Renal cortical epithelial cell (primary cell): Measurements from ENCODE around the gene VPS11. TPM values are rescaled to one million over a fixed set of nuclear protein-coding genes. Genes with fewer than 3 reads are reported as not detected.
"Not testable (repeated sequence)": the region's sequence is repeated elsewhere in the genome, so short reads cannot be mapped to it uniquely, and the experiment has no call there.

Experiments
- DNase-seq: peaks from one replicate; pipeline ENCODE4 v3.0.0-alpha.2; 2011; ENCODE audit warnings: low read depth
- total RNA-seq: library from RNA; depleted of rRNA; stranded (reverse); fragments of >200 nt; gene quantifications from 2 replicates; pipeline ENCODE4 v1.2.3, GENCODE V29; 2014

VPS11 gene
- total RNA-seq, 1 donor from 2014 or later = 29.3 TPM

DNA sequence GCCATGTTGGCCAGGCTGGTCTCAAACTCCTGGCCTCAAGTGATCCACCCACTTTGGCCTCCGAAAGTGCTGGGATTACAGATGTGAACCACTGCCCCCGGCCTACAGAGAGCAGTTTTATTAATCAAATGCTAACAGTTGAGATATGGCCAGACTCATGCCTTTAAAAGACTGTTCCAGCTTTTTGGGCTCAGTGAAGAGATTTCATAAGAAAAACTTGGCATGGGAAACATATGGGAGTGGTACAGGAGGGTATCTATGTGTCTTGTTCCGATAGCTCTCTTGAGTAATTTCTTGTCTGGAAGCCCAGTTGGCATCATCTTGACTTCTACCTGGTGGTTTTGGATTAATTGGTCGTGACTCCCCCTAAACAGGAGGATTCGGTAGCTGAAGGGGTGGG lies 28.7 kb upstream of the VPS11 start:
- no peak for DNase-seq

DNA sequence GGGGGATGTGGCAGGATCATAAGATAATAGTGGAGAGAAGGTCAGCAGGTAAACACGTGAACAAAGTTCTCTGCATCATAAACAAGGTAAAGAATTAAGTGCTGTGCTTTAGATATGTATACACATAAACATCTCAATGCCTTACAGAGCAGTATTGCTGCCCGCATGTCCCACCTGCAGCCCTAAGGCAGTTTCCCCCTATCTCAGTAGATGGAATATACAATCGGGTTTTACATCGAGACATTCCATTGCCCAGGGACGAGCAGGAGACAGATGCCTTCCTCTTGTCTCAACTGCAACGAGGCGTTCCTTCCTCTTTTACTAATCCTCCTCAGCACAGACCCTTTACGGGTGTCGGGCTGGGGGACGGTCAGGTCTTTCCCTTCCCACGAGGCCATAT lies 28.1 kb upstream of the VPS11 start:
- not testable (repeated sequence) for DNase-seq

DNA sequence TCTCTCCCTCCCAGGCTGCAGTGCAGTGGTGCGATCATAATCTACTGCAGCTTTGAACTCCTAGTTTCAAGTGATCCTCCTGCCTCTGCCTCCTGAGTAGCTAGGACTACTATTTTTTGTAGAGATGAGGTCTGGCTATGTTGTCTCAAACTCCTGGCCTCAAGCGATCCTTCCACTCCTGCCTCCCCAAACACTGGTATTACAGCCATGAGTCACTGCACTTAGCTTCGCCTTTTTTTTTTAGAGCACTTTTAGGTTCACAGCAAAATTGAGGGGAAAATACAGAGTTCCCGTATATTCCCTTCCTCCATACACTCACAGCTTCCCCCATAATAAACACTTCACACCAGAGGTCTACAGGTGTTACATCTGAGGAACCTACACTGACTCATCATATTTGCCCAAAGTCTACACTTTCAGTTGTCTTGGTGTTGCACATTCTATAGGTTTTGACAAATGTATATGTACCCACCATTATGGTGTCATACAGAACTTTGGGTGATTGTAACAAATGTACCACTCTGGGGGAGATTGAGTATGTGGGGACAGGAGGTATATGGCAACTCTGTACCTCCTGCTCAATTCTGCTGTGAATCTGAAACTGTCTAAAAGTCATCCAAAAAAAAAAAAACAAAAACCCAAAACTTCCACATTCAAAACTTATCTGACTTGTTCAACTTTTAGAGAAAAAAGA lies 25.6 kb upstream of the VPS11 start:
- no peak for DNase-seq

- DNase-seq = no peak
These were observed 24.7 kb upstream of the VPS11 start for GRCh38 chr11:119042927-119043326.

- DNase-seq = no peak
These were observed 22.9 kb upstream of the VPS11 start for GRCh38 chr11:119044708-119045107.

DNA sequence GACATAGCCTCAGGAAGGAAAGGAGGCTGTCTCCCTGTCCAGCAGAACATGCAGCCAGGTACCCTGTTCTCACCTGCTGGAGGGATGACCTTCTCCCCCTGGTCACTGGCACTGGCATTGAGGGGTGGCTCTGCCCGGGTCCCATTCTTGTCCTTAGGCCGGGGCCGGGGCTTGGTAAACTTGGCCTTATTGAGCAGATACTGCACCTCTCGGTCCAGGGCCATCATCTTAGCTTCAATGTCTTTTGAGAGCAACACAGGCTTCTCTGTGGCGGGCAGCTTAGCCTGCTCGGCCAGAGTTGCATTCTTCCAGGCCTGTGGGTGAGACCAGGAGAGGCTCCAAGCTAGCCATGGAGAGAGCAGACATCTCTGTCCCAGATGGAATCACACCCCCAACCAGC lies 21.1 kb upstream of the VPS11 start:
- no peak for DNase-seq

GRCh38 chr11:119047205-119047604 lies 20.4 kb upstream of the VPS11 start:
- DNase-seq = no peak

- no peak for DNase-seq
These were observed 19.0 kb upstream of the VPS11 start for GRCh38 chr11:119048644-119049043.

DNA sequence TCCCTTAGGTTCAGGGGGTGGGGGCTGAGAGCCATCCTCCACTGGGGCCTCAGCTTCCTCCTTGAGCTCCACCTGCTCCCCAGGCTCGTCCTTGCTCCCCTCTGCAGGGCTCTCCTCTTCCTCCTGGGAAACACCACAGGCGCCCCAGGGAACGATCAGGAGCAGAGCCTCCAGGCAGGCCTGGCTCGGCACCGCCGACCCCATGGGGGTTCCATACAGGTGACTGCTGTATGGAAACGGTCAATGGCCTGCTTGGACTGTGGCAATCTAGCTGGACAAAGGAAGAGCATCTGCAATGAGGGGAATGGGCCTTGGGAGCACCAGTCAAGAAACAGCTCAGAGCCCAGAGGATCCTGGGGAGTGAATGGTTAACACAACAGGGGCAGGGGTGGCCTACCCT lies 18.5 kb upstream of the VPS11 start:
- DNase-seq = no peak

- no peak for DNase-seq
These were observed 16.0 kb upstream of the VPS11 start for GRCh38 chr11:119051440-119052162.

GRCh38 chr11:119052163-119052814 lies 15.3 kb upstream of the VPS11 start:
- no peak for DNase-seq

GRCh38 chr11:119054418-119054817 lies 13.2 kb upstream of the VPS11 start:
- DNase-seq = no peak

- DNase-seq = peak; percentile 66
These were observed 11.7 kb upstream of the VPS11 start for GRCh38 chr11:119055901-119056300.

DNA sequence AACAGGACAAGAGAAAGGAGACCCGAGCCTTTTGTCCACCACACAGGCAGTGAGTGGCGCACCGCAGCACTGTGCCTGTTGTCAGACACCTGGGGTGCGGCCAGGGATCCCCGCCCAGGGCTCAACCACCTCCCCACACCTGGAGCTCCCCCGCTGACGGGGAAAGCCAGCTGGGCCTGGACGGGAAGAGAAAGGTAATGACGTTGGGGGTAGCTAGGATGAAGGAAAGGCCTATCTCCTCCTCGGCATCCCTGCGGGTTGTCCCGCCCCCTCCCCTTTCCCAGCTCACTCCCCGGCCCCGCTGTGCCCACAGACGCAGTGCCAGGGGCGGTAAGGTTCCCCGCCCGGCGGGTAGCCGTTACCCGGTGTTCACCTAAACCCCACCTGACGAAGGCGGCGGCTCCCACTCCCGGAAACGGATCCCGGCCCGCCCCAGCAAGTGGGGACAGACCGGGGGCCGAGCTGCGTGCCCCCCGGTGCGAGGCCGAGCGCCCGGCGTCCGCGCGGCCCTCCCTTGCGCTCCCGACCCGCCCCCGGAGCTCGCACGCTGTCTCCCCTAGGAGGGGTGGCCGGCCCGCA lies 11.1 kb upstream of the VPS11 start:
- no peak for DNase-seq

GRCh38 chr11:119057000-119057769 lies 10.4 kb upstream of the VPS11 start, which contains the start of gene HYOU1:
HYOU1 (minus strand) TSS chr11:119057205; CDS start chr11:119056160, 1,045 bp downstream.
- DNase-seq = peak; percentile 81

DNA sequence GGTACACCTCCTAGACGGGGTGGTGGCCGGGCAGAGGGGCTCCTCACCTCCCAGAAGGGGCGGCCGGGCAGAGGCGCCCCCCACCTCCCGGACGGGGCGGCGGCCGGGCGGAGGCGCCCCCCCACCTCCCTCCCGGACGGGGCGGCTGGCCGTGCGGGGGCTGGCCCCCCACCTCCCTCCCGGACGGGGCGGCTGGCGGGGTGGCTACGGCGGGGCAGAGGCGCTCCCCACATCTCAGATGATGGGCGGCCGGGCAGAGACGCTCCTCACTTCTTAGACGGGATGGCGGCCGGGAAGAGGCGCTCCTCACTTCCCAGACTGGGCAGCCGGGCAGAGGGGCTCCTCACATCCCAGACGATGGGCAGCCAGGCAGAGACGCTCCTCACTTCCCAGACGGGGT lies 8.5 kb upstream of the VPS11 start:
- not testable (repeated sequence) for DNase-seq

DNA sequence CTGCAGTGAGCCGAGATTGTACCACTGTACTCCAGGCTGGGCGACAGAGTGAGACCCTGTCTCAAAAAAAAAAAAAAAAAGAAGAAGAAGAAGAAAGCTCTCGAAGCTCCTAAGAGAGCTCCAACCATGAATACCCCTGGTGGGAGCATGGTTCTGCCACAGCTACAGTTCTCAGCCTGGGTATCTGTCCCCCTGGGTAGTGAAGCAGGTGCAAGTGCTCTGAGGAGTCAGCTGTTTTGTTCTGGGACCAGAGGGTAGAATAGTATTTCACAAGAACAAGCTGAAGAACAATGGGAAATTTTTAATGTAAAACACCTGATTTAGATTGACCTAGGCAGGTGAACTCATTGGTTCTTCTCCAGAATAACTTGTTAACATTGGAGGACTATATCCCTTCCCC lies 6.4 kb upstream of the VPS11 start:
- no peak for DNase-seq

- DNase-seq = peak; percentile 49
These were observed 4.8 kb upstream of the VPS11 start for GRCh38 chr11:119062779-119063178.

DNA sequence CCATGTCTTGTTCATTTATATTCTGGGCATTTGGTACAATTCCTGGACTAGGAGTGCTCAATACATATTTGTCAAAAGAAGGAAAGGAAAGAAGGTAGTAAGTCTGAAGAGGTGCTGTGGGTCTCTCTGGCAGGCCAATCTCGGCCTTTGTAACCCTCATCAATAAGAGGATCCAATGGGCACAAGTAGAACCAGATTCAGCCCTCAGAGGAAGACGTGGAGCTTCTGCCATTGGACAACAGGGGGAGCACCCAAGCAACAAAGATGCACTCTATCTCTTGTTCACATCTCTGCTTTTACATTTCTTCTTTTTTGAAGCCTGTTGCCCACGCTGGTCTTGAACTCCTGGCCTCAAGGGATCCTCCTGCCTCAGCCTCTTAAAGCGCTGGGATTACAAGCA lies 2.2 kb upstream of the VPS11 start:
- DNase-seq = no peak

DNA sequence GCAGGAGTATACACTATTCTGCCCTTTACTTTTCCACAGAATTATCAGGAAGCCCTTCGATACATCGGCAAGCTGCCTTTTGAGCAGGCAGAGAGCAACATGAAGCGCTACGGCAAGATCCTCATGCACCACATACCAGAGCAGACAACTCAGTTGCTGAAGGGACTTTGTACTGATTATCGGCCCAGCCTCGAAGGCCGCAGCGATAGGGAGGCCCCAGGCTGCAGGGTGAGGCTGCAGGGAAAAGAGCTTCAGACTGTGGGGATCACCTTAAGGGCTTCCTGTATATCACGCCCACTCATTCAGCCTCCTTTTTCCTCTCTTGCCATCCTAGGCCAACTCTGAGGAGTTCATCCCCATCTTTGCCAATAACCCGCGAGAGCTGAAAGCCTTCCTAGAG lies 10.2 kb downstream of the VPS11 start:
- DNase-seq = no peak

DNA sequence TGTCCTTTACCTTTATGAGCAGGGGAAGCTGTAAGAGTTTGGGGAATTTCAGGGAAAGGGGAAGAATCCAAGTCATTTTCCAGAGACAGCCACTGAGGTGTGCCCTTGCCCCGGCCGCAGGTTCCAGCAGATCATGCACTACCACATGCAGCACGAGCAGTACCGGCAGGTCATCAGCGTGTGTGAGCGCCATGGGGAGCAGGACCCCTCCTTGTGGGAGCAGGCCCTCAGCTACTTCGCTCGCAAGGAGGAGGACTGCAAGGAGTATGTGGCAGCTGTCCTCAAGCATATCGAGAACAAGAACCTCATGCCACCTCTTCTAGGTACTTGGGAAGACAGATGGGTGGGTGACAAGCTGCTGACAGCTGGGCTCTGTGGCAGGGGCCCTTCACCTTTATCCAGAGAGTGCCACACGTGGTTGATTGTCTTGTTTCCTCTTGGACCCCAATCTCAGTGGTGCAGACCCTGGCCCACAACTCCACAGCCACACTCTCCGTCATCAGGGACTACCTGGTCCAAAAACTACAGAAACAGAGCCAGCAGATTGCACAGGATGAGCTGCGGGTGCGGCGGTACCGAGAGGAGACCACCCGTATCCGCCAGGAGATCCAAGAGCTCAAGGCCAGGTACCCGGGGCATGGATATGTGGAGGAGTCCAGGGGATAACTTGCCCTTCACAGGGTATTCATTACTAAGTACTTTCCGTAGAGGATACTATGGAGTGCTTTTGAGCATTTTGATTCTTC lies 11.2 kb downstream of the VPS11 start:
- DNase-seq = no peak
